Fibroblast of lung (primary cell): Measurements from ENCODE around the gene LHX5. TPM values are rescaled to one million over a fixed set of nuclear protein-coding genes. Genes with fewer than 3 reads are reported as not detected.
A peak's percentile ranks its signal among the peaks of the same experiment; 100 is the strongest.

ENCODE experiments used
- DNase-seq, 2 donors: peaks; one replicate each; pipeline versions ENCODE4 v3.0.0 to v3.0.0-alpha.2; 2010; ENCODE audit warnings: low read depth in 2 of 2
- H2AFZ ChIP-seq: 2 replicates; pipeline ENCODE4 v1.5.1; 2012; ENCODE audit warnings: low read length, control low read depth, inconsistent platforms
- H3K27ac ChIP-seq: 2 replicates; pipeline ENCODE4 v1.5.1; 2011; ENCODE audit warnings: low read length, control low read depth; ENCODE audit not compliant: insufficient read depth
- H3K27me3 ChIP-seq: 2 replicates; pipeline ENCODE4 v1.5.1; 2011; ENCODE audit warnings: mild to moderate bottlenecking, low read length; ENCODE audit not compliant: control insufficient read depth, insufficient read depth
- H3K36me3 ChIP-seq: 2 replicates; pipeline ENCODE4 v1.5.1; 2011; ENCODE audit warnings: low read length; ENCODE audit not compliant: control insufficient read depth, insufficient read depth
- H3K4me1 ChIP-seq: 2 replicates; pipeline ENCODE4 v1.5.1; 2011; ENCODE audit warnings: low read length; ENCODE audit not compliant: control insufficient read depth, insufficient read depth; ENCODE audit errors: extremely low read depth
- H3K4me2 ChIP-seq: 2 replicates; pipeline ENCODE4 v1.5.1; 2011; ENCODE audit warnings: low read length, control low read depth; ENCODE audit not compliant: insufficient read depth; ENCODE audit errors: extremely low read depth
- H3K4me3 ChIP-seq, 4 experiments: fragments of 200-600 bp in 1 of 4; sonication (generic) in 1 of 4; replicated peaks in 1 of 4; 2 replicates each; pipeline ENCODE4 v1.5.1; 2011 to 2016; ENCODE audit warnings: low read length in 4 of 4, low read depth in 3 of 4, mild to moderate bottlenecking in 3 of 4, control low read depth in 2 of 4, inconsistent platforms in 1 of 4, mixed read lengths in 1 of 4; ENCODE audit not compliant: insufficient read depth in 1 of 4; ENCODE audit errors: control extremely low read depth in 1 of 4
- H3K79me2 ChIP-seq: 2 replicates; pipeline ENCODE4 v1.5.1; 2012; ENCODE audit warnings: mild to moderate bottlenecking, low read length, inconsistent platforms; ENCODE audit not compliant: control insufficient read depth, insufficient read depth
- H3K9ac ChIP-seq: 2 replicates; pipeline ENCODE4 v1.5.1; 2011; ENCODE audit warnings: mild to moderate bottlenecking, low read length, control low read depth; ENCODE audit not compliant: insufficient read depth
- H3K9me3 ChIP-seq: 2 replicates; pipeline ENCODE4 v1.5.1; 2012; ENCODE audit warnings: low read depth, low read length; ENCODE audit not compliant: control insufficient read depth, insufficient read depth
- H4K20me1 ChIP-seq: 2 replicates; pipeline ENCODE4 v1.5.1; 2011; ENCODE audit warnings: low read length; ENCODE audit not compliant: control insufficient read depth, insufficient read depth; ENCODE audit errors: extremely low read depth
- CTCF ChIP-seq, 2 donors: IDR thresholded peaks in 1 of 2; conservative IDR thresholded peaks in 1 of 2; 1 replicate in 1 of 2; 2 replicates in 1 of 2; pipeline ENCODE4 v1.5.1; 2011 to 2012; ENCODE audit warnings: low read length in 2 of 2, control low read depth in 1 of 2, inconsistent platforms in 1 of 2, low read depth in 1 of 2, mild to moderate bottlenecking in 1 of 2
- EZH2 ChIP-seq: IDR thresholded peaks from 2 replicates; pipeline ENCODE4 v1.5.1; 2012; ENCODE audit warnings: low read length, control low read depth, mild to moderate bottlenecking; ENCODE audit errors: missing control alignments
- polyA plus RNA-seq, 2 donors: library from polyadenylated mRNA; depleted of rRNA in 1 of 2; stranded (reverse) in 1 of 2; unstranded in 1 of 2; fragments of >200 nt; gene quantifications; 2 replicates each; pipeline ENCODE4 v1.2.1, GENCODE V29; 2011 to 2012; ENCODE audit warnings: missing spikeins in 1 of 2
- total RNA-seq: library from RNA; depleted of rRNA; stranded (reverse); fragments of >200 nt; gene quantifications from 2 replicates; pipeline ENCODE4 v1.2.1, GENCODE V29; 2014

LHX5 gene
- total and polyA plus RNA-seq, 2 donors (not counting 1 experiment from before 2014, with no cell fraction given), result not detected

- Histone ChIP-seq H3K79me2 (no peaks in the 10 kb centered on the region), H3K27me3 (peaks cover 88% of the 10 kb centered on the region), H3K4me2 (no peak overlapping the region), H3K36me3 (no peaks in the 10 kb centered on the region), H4K20me1 (no peaks in the 10 kb centered on the region), H3K4me1 (no peaks in the 10 kb centered on the region), H3K4me3 (no peak overlapping the region), H3K9ac (no peak overlapping the region), H3K9me3 (no peaks in the 10 kb centered on the region), H2AFZ (no peak overlapping the region), H3K27ac (no peak overlapping the region)
- DNase-seq, result no peak
- no peak for TF ChIP-seq CTCF (conservative IDR thresholded peaks at IDR 0.05 in 1 of 2, IDR thresholded peaks at IDR 0.05 in 1 of 2; ENCODE audit: low read depth in 1 of 2, low read length in 2 of 2)
- TF ChIP-seq EZH2, result peak; percentile 12
Measured at GRCh38 chr12:113470871-113471618, 626 bp downstream of the LHX5 start.

GRCh38 chr12:113469949-113470743 lies 1.5 kb downstream of the LHX5 start:
- Histone ChIP-seq H3K4me1 (no peaks in the 10 kb centered on the region), H3K27ac (no peak overlapping the region), H3K4me3 (no peak overlapping the region), H2AFZ (no peak overlapping the region), H3K9ac (no peak overlapping the region), H3K27me3 (peaks cover 91% of the 10 kb centered on the region), H3K4me2 (no peak overlapping the region), H3K36me3 (no peaks in the 10 kb centered on the region), H4K20me1 (no peaks in the 10 kb centered on the region), H3K9me3 (no peaks in the 10 kb centered on the region), H3K79me2 (no peaks in the 10 kb centered on the region)
- no peak for DNase-seq
- TF ChIP-seq CTCF (conservative IDR thresholded peaks at IDR 0.05 in 1 of 2, IDR thresholded peaks at IDR 0.05 in 1 of 2; ENCODE audit: low read depth in 1 of 2, low read length in 2 of 2) (no peak), EZH2 (peak; percentile 67)

GRCh38 chr12:113469224-113469948 lies 2.3 kb downstream of the LHX5 start:
- H3K4me3 ChIP-seq, result no peak overlapping the region
- no peaks in the 10 kb centered on the region for H3K9me3 ChIP-seq
- H3K4me1 ChIP-seq, result no peaks in the 10 kb centered on the region
- no peak overlapping the region for H3K4me2 ChIP-seq
- H3K36me3 ChIP-seq, result no peaks in the 10 kb centered on the region
- no peaks in the 10 kb centered on the region for H3K79me2 ChIP-seq
- H3K27me3 ChIP-seq, result peaks cover 90% of the 10 kb centered on the region
- DNase-seq, result no peak
- no peak overlapping the region for H3K9ac ChIP-seq
- TF ChIP-seq CTCF (conservative IDR thresholded peaks at IDR 0.05 in 1 of 2, IDR thresholded peaks at IDR 0.05 in 1 of 2; ENCODE audit: low read depth in 1 of 2, low read length in 2 of 2) (no peak), EZH2 (no peak)
- no peaks in the 10 kb centered on the region for H4K20me1 ChIP-seq
- no peak overlapping the region for H3K27ac ChIP-seq
- H2AFZ ChIP-seq, result no peak overlapping the region
